ENCODE measurements around the gene HRH1. TPM values are rescaled to one million over a fixed set of nuclear protein-coding genes. Genes with fewer than 3 reads are reported as not detected.
"Not testable (repeated sequence)": the region's sequence is repeated elsewhere in the genome, so short reads cannot be mapped to it uniquely, and the experiment has no call there.

The HRH1 gene
- 10 to 100 TPM in 2 of 3 donors, 1 to 10 TPM in 1; 8.3 to 16.7 (median 10.3) TPM for total RNA-seq
- long read RNA-seq, donor 1, full-length matches to known transcripts, result 4 of 11 reads
- long read RNA-seq, donor 1, partial matches to known transcripts, result 0 of 11 reads
- long read RNA-seq, donor 1, other reads (novel, unspliced or antisense), result 7 of 11 reads
- long read RNA-seq, donor 2, partial matches to known transcripts, result 0 of 6 reads
- long read RNA-seq, donor 2, other reads (novel, unspliced or antisense), result 6 of 6 reads

- Histone ChIP-seq H3K36me3 (ENCODE audit: low read depth) (no peaks in the 10 kb centered on the region), H3K4me1 (ENCODE audit: low read depth) (peaks cover 7% of the 10 kb centered on the region), H3K9me3 (no peaks in the 10 kb centered on the region), H3K4me3 (no peak within 1 kb of the TSS)
- intact Hi-C loops (cut with DNase I, micrococcal nuclease), result no loop called here
- peak in 1 of 3 donors; percentile 55 for DNase-seq
- TF ChIP-seq CTCF (IDR thresholded peaks at IDR 0.05), result no peak
- peak; percentile 62 for ATAC-seq
Observed at GRCh38 chr3:11154036-11154952, at the start of gene HRH1. HRH1 (plus strand) TSS chr3:11154493; CDS start chr3:11259038, 104,545 bp downstream.

- intact Hi-C loops (cut with DNase I, micrococcal nuclease); H3K4me1 ChIP-seq (ENCODE audit: low read depth); ATAC-seq; H3K36me3 ChIP-seq (ENCODE audit: low read depth); H3K9me3 ChIP-seq; H3K4me3 ChIP-seq; DNase-seq: not testable (repeated sequence)
Observed at GRCh38 chr3:11113316-11113715, 41.0 kb upstream of the HRH1 start.

- intact Hi-C loops (cut with DNase I, micrococcal nuclease), result no loop called here
- Histone ChIP-seq H3K36me3 (ENCODE audit: low read depth) (no peaks in the 10 kb centered on the region), H3K4me3 (no peak overlapping the region), H3K4me1 (ENCODE audit: low read depth) (no peaks in the 10 kb centered on the region), H3K9me3 (no peaks in the 10 kb centered on the region)
- DNase-seq (no peak), ATAC-seq (no peak)
- no peak for TF ChIP-seq CTCF (IDR thresholded peaks at IDR 0.05)
Observed at GRCh38 chr3:11115548-11115947, 38.7 kb upstream of the HRH1 start.

GRCh38 chr3:11116336-11117059, 37.8 kb upstream of the HRH1 start:
- Histone ChIP-seq H3K9me3 (no peaks in the 10 kb centered on the region), H3K4me3 (no peak overlapping the region), H3K4me1 (ENCODE audit: low read depth) (no peaks in the 10 kb centered on the region), H3K36me3 (ENCODE audit: low read depth) (no peaks in the 10 kb centered on the region)
- no peak for TF ChIP-seq CTCF (IDR thresholded peaks at IDR 0.05)
- DNase-seq, result no peak
- intact Hi-C loops (cut with DNase I, micrococcal nuclease), result no loop called here
- ATAC-seq, result no peak

GRCh38 chr3:11117591-11117990, 36.7 kb upstream of the HRH1 start:
- TF ChIP-seq CTCF (IDR thresholded peaks at IDR 0.05), result no peak
- Histone ChIP-seq H3K4me1 (ENCODE audit: low read depth) (no peaks in the 10 kb centered on the region), H3K4me3 (no peak overlapping the region), H3K36me3 (ENCODE audit: low read depth) (no peaks in the 10 kb centered on the region), H3K9me3 (no peaks in the 10 kb centered on the region)
- no peak for DNase-seq
- ATAC-seq, result no peak
- intact Hi-C loops (cut with DNase I, micrococcal nuclease), result no loop called here

Measured in mucosa of descending colon (tissue), 3 donors.